ENCODE measurements around the gene SLC16A11.

The SLC16A11 gene

GRCh38 chr17:7079581-7080455 is 35.9 kb upstream of the SLC16A11 start, which contains the start of gene CLEC10A:
Gene CLEC10A (minus strand): TSS chr17:7080251. CDS start chr17:7078812, 1,439 bp downstream.
- DNase-seq = no peak
- Histone ChIP-seq H4K12ac (ENCODE audit: low read depth, low read length) (no peak within 1 kb of the TSS), H2BK5ac (ENCODE audit: low read depth, low read length, poor library complexity) (no peak within 1 kb of the TSS), H3K79me1 (ENCODE audit: low read length) (no peaks in the 10 kb centered on the region), H3K4ac (ENCODE audit: low read depth, low read length) (no peak within 1 kb of the TSS), H2BK12ac (ENCODE audit: low read length) (no peak within 1 kb of the TSS), H3K4me1 (ENCODE audit: control insufficient read depth in 1 of 2, insufficient read depth in 2 of 2, low read length in 2 of 2) (no peaks in the 10 kb centered on the region), H3K79me2 (ENCODE audit: control insufficient read depth, insufficient read depth, low read length, poor library complexity) (no peaks in the 10 kb centered on the region), H3K9me3 (ENCODE audit: insufficient read depth, low read depth, low read length) (no peaks in the 10 kb centered on the region), H2AK5ac (ENCODE audit: low read length) (no peak within 1 kb of the TSS), H2AFZ (ENCODE audit: insufficient read depth, low read length, poor library complexity) (no peak within 1 kb of the TSS), H3K18ac (ENCODE audit: low read length) (no peak within 1 kb of the TSS), H3K27ac (ENCODE audit: low read depth, low read length) (no peak within 1 kb of the TSS), H4K8ac (ENCODE audit: low read depth, low read length) (no peak within 1 kb of the TSS), H3K4me2 (ENCODE audit: low read length) (no peak within 1 kb of the TSS), H4K91ac (ENCODE audit: low read depth, low read length) (no peak within 1 kb of the TSS), H3K27me3 (ENCODE audit: insufficient read depth, low read length) (no peaks in the 10 kb centered on the region), H3K14ac (ENCODE audit: low read length) (no peak within 1 kb of the TSS), H2BK120ac (ENCODE audit: insufficient read depth, low read length, poor library complexity) (no peak within 1 kb of the TSS), H3K23ac (ENCODE audit: low read length) (no peak within 1 kb of the TSS), H3K4me3 (ENCODE audit: low read depth, low read length) (no peak within 1 kb of the TSS), H3K36me3 (ENCODE audit: control insufficient read depth in 1 of 2, insufficient read depth in 2 of 2, low read length in 2 of 2) (no peaks in the 10 kb centered on the region), H3K9ac (ENCODE audit: low read length) (peak within 1 kb of the TSS; percentile 48)
- WGBS (ENCODE audit: extremely low coverage, insufficient coverage, insufficient read length) = no CpG with 5 or more reads among the region's 15 CpGs

GRCh38 chr17:7078711-7079110 is 34.8 kb upstream of the SLC16A11 start:
- no peak overlapping the region for H2AFZ ChIP-seq (ENCODE audit: insufficient read depth, low read length, poor library complexity)
- H3K27ac ChIP-seq (ENCODE audit: low read depth, low read length) = no peak overlapping the region
- H3K27me3 ChIP-seq (ENCODE audit: insufficient read depth, low read length) = no peaks in the 10 kb centered on the region
- H3K79me2 ChIP-seq (ENCODE audit: control insufficient read depth, insufficient read depth, low read length, poor library complexity) = no peaks in the 10 kb centered on the region
- no peak overlapping the region for H4K12ac ChIP-seq (ENCODE audit: low read depth, low read length)
- no peaks in the 10 kb centered on the region for H3K9me3 ChIP-seq (ENCODE audit: insufficient read depth, low read depth, low read length)
- no peak overlapping the region for H2BK5ac ChIP-seq (ENCODE audit: low read depth, low read length, poor library complexity)
- H2AK5ac ChIP-seq (ENCODE audit: low read length) = no peak overlapping the region
- H2BK120ac ChIP-seq (ENCODE audit: insufficient read depth, low read length, poor library complexity) = no peak overlapping the region
- no peak overlapping the region for H3K9ac ChIP-seq (ENCODE audit: low read length)
- H2BK12ac ChIP-seq (ENCODE audit: low read length) = no peak overlapping the region
- H3K36me3 ChIP-seq (ENCODE audit: control insufficient read depth in 1 of 2, insufficient read depth in 2 of 2, low read length in 2 of 2) = no peaks in the 10 kb centered on the region
- H3K14ac ChIP-seq (ENCODE audit: low read length) = no peak overlapping the region
- DNase-seq = no peak
- H3K4me1 ChIP-seq (ENCODE audit: control insufficient read depth in 1 of 2, insufficient read depth in 2 of 2, low read length in 2 of 2) = no peaks in the 10 kb centered on the region
- H3K4ac ChIP-seq (ENCODE audit: low read depth, low read length) = no peak overlapping the region
- H3K23ac ChIP-seq (ENCODE audit: low read length) = peak overlapping the region; percentile 22
- no peak overlapping the region for H3K4me2 ChIP-seq (ENCODE audit: low read length)
- 100% methylated on average over 3 of the region's 10 CpGs for WGBS (ENCODE audit: extremely low coverage, insufficient coverage, insufficient read length)
- no peak overlapping the region for H4K91ac ChIP-seq (ENCODE audit: low read depth, low read length)
- no peak overlapping the region for H3K18ac ChIP-seq (ENCODE audit: low read length)
- no peak overlapping the region for H4K8ac ChIP-seq (ENCODE audit: low read depth, low read length)
- H3K4me3 ChIP-seq (ENCODE audit: low read depth, low read length) = no peak overlapping the region
- H3K79me1 ChIP-seq (ENCODE audit: low read length) = no peaks in the 10 kb centered on the region

GRCh38 chr17:7077911-7078546 is 34.1 kb upstream of the SLC16A11 start:
- WGBS (ENCODE audit: extremely low coverage, insufficient coverage, insufficient read length) = no CpG with 5 or more reads among the region's 7 CpGs
- Histone ChIP-seq H3K23ac (ENCODE audit: low read length) (no peak overlapping the region), H3K4me1 (ENCODE audit: control insufficient read depth in 1 of 2, insufficient read depth in 2 of 2, low read length in 2 of 2) (no peaks in the 10 kb centered on the region), H3K9ac (ENCODE audit: low read length) (no peak overlapping the region), H3K9me3 (ENCODE audit: insufficient read depth, low read depth, low read length) (no peaks in the 10 kb centered on the region), H3K4ac (ENCODE audit: low read depth, low read length) (no peak overlapping the region), H4K8ac (ENCODE audit: low read depth, low read length) (no peak overlapping the region), H2BK12ac (ENCODE audit: low read length) (no peak overlapping the region), H2BK120ac (ENCODE audit: insufficient read depth, low read length, poor library complexity) (no peak overlapping the region), H3K4me3 (ENCODE audit: low read depth, low read length) (no peak overlapping the region), H2AK5ac (ENCODE audit: low read length) (no peak overlapping the region), H3K4me2 (ENCODE audit: low read length) (no peak overlapping the region), H3K79me1 (ENCODE audit: low read length) (no peaks in the 10 kb centered on the region), H4K12ac (ENCODE audit: low read depth, low read length) (no peak overlapping the region), H3K36me3 (ENCODE audit: control insufficient read depth in 1 of 2, insufficient read depth in 2 of 2, low read length in 2 of 2) (no peaks in the 10 kb centered on the region), H4K91ac (ENCODE audit: low read depth, low read length) (no peak overlapping the region), H3K27me3 (ENCODE audit: insufficient read depth, low read length) (no peaks in the 10 kb centered on the region), H3K79me2 (ENCODE audit: control insufficient read depth, insufficient read depth, low read length, poor library complexity) (no peaks in the 10 kb centered on the region), H3K27ac (ENCODE audit: low read depth, low read length) (no peak overlapping the region), H3K14ac (ENCODE audit: low read length) (no peak overlapping the region), H3K18ac (ENCODE audit: low read length) (no peak overlapping the region), H2AFZ (ENCODE audit: insufficient read depth, low read length, poor library complexity) (no peak overlapping the region), H2BK5ac (ENCODE audit: low read depth, low read length, poor library complexity) (no peak overlapping the region)
- DNase-seq = no peak

- Histone ChIP-seq H3K18ac (ENCODE audit: low read length) (no peak overlapping the region), H2BK12ac (ENCODE audit: low read length) (no peak overlapping the region), H4K12ac (ENCODE audit: low read depth, low read length) (no peak overlapping the region), H3K9ac (ENCODE audit: low read length) (no peak overlapping the region), H3K14ac (ENCODE audit: low read length) (no peak overlapping the region), H3K4me3 (ENCODE audit: low read depth, low read length) (no peak overlapping the region), H4K91ac (ENCODE audit: low read depth, low read length) (no peak overlapping the region), H3K4ac (ENCODE audit: low read depth, low read length) (no peak overlapping the region), H3K9me3 (ENCODE audit: insufficient read depth, low read depth, low read length) (peaks cover 2% of the 10 kb centered on the region), H3K79me1 (ENCODE audit: low read length) (no peaks in the 10 kb centered on the region), H3K4me1 (ENCODE audit: control insufficient read depth in 1 of 2, insufficient read depth in 2 of 2, low read length in 2 of 2) (no peaks in the 10 kb centered on the region), H2BK120ac (ENCODE audit: insufficient read depth, low read length, poor library complexity) (no peak overlapping the region), H4K8ac (ENCODE audit: low read depth, low read length) (no peak overlapping the region), H3K27ac (ENCODE audit: low read depth, low read length) (no peak overlapping the region), H2AK5ac (ENCODE audit: low read length) (no peak overlapping the region), H2AFZ (ENCODE audit: insufficient read depth, low read length, poor library complexity) (no peak overlapping the region), H2BK5ac (ENCODE audit: low read depth, low read length, poor library complexity) (no peak overlapping the region), H3K27me3 (ENCODE audit: insufficient read depth, low read length) (no peaks in the 10 kb centered on the region), H3K4me2 (ENCODE audit: low read length) (no peak overlapping the region), H3K79me2 (ENCODE audit: control insufficient read depth, insufficient read depth, low read length, poor library complexity) (no peaks in the 10 kb centered on the region), H3K23ac (ENCODE audit: low read length) (no peak overlapping the region), H3K36me3 (ENCODE audit: control insufficient read depth in 1 of 2, insufficient read depth in 2 of 2, low read length in 2 of 2) (no peaks in the 10 kb centered on the region)
- no CpG with 5 or more reads among the region's 14 CpGs for whole genome bisulfite sequencing (ENCODE audit: extremely low coverage, insufficient coverage, insufficient read length)
- DNase-seq = no peak
Measured at GRCh38 chr17:7074931-7075330, 31.0 kb upstream of the SLC16A11 start.

Data from trophoblast cell (in vitro differentiated cells and primary cell).